HL-60 (cell line): ENCODE data around the gene GET3.

Source experiments
- DNase-seq, 2 experiments: peaks; one replicate each; pipeline ENCODE4 v3.0.0-alpha.2; 2010 to 2020; ENCODE audit warnings: low read depth in 1 of 2, low spot score in 1 of 2
- H3K27ac ChIP-seq: fragments of 250-450 bp; sonication (Bioruptor Pico); replicated peaks from 2 replicates; pipeline ENCODE4 v1.5.1; 2020; ENCODE audit warnings: mild to moderate bottlenecking, moderate library complexity
- H3K27me3 ChIP-seq: fragments of 250-450 bp; sonication (Bioruptor Pico); 2 replicates; pipeline ENCODE4 v1.5.1; 2021; ENCODE audit warnings: mild to moderate bottlenecking, moderate library complexity; ENCODE audit not compliant: insufficient read depth, poor library complexity, severe bottlenecking
- H3K4me3 ChIP-seq: replicated peaks from 2 replicates; pipeline ENCODE4 v1.5.1; 2011; ENCODE audit warnings: mild to moderate bottlenecking, control low read depth, low read length; ENCODE audit not compliant: insufficient read depth
- GABPA ChIP-seq: IDR thresholded peaks from 2 replicates; pipeline ENCODE4 v1.6.1; 2012; ENCODE audit warnings: low read depth
- POLR2AphosphoS5 ChIP-seq: IDR thresholded peaks from 2 replicates; pipeline ENCODE4 v1.6.1; 2012; ENCODE audit warnings: low read depth
- SPI1 ChIP-seq: IDR thresholded peaks from 2 replicates; pipeline ENCODE4 v1.6.1; 2012; ENCODE audit warnings: low read depth, mild to moderate bottlenecking, borderline replicate concordance
- TF ChIP-seq, protein P1 (sequence below): IDR thresholded peaks from one replicate; pipeline ENCODE4 v1.5.1; 2011; ENCODE audit warnings: low read length, control low read depth, inconsistent platforms; ENCODE audit not compliant: insufficient read depth
- TF ChIP-seq, protein P2 (sequence below): IDR thresholded peaks from 2 replicates; pipeline ENCODE4 v1.6.1; 2012; ENCODE audit warnings: low read depth; ENCODE audit not compliant: insufficient replicate concordance

The GET3 gene

DNA sequence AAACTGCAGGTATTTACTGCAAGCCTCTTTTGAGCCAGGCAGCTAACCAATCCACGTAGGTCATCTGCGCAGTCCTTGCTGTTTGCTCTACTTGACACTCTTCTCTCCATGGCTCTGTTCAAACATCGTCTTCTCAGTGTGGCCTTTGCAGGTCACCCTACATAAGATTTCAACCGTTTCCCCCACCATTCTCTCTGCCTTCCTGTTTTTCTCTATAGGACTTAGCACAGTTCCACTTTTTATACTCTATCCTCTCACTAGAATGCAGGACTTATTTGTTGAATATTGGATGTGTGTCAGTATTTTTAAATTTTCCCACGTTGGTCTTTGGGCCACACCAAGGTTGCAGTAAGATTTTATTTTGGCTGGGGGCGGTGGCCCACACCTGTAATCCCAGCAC is 39.2 kb upstream of the GET3 start:
- DNase-seq = peak in 1 of 2 experiments; percentile 37
- H3K4me3 ChIP-seq = no peak overlapping the region
- TF ChIP-seq SPI1 (peak; percentile 90), GABPA (no peak)
- H3K27ac ChIP-seq = peak overlapping the region; percentile 82
- no peaks in the 10 kb centered on the region for H3K27me3 ChIP-seq

DNA sequence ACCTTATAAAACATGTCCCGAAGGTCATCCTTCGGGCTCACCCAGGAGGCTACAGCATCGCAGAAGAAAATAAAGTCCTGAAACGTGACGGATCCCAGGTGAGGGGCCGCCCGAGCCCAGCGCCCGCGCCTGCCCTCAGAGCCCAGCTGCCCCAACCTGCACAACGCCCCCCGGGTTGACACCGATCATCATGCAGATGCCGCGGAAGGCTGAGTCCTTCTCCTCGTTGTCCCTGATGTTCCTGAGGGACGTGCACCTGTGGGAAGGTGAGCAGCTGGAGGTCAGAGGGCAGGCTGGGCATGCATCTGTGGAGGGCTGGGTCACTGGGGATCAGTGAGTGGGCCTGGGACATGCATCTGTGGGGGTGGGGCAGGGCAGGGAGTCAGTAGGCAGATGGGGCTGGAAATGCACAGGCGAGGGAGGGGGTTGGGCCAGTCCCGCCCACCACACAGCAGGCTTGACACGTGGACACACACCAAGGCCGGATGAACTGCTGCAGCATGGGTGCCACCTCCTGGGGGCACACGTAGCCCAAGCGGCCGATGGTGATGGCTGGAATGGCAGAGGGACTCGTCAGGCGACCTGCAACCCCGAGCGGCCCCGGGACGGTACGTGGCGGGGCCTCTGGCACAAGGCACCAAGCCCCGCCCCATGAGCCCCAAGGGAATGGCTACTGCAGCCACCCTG is 35.6 kb upstream of the GET3 start:
- no peak for DNase-seq
- H3K27ac ChIP-seq = no peak overlapping the region
- no peak overlapping the region for H3K4me3 ChIP-seq
- H3K27me3 ChIP-seq = no peaks in the 10 kb centered on the region
- TF ChIP-seq, protein P1, sequence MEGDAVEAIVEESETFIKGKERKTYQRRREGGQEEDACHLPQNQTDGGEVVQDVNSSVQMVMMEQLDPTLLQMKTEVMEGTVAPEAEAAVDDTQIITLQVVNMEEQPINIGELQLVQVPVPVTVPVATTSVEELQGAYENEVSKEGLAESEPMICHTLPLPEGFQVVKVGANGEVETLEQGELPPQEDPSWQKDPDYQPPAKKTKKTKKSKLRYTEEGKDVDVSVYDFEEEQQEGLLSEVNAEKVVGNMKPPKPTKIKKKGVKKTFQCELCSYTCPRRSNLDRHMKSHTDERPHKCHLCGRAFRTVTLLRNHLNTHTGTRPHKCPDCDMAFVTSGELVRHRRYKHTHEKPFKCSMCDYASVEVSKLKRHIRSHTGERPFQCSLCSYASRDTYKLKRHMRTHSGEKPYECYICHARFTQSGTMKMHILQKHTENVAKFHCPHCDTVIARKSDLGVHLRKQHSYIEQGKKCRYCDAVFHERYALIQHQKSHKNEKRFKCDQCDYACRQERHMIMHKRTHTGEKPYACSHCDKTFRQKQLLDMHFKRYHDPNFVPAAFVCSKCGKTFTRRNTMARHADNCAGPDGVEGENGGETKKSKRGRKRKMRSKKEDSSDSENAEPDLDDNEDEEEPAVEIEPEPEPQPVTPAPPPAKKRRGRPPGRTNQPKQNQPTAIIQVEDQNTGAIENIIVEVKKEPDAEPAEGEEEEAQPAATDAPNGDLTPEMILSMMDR = no peak
- no peak for TF ChIP-seq SPI1
- no peak; the same call in 1 of the 2 replicates for TF ChIP-seq POLR2AphosphoS5
- TF ChIP-seq, protein P2, sequence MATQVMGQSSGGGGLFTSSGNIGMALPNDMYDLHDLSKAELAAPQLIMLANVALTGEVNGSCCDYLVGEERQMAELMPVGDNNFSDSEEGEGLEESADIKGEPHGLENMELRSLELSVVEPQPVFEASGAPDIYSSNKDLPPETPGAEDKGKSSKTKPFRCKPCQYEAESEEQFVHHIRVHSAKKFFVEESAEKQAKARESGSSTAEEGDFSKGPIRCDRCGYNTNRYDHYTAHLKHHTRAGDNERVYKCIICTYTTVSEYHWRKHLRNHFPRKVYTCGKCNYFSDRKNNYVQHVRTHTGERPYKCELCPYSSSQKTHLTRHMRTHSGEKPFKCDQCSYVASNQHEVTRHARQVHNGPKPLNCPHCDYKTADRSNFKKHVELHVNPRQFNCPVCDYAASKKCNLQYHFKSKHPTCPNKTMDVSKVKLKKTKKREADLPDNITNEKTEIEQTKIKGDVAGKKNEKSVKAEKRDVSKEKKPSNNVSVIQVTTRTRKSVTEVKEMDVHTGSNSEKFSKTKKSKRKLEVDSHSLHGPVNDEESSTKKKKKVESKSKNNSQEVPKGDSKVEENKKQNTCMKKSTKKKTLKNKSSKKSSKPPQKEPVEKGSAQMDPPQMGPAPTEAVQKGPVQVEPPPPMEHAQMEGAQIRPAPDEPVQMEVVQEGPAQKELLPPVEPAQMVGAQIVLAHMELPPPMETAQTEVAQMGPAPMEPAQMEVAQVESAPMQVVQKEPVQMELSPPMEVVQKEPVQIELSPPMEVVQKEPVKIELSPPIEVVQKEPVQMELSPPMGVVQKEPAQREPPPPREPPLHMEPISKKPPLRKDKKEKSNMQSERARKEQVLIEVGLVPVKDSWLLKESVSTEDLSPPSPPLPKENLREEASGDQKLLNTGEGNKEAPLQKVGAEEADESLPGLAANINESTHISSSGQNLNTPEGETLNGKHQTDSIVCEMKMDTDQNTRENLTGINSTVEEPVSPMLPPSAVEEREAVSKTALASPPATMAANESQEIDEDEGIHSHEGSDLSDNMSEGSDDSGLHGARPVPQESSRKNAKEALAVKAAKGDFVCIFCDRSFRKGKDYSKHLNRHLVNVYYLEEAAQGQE = no peak

DNA sequence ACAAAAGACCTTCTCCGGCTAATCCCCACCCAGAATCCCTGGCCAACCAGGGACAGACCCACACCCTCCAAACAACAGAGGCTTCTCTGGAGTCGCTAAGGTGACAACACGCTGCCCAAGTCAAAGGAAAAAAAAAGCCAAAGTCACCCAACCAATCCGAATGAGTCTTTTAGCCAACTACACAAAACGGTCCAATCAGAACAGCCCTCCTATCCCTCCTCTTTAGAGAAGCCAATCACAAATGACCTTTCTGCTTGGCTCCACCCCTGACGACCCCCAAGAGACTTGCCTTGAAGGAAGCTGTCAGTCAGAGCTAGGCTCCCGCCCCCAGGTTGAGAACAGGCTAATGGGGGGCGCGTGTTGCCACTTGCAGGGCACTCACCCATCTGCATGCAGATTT is 34.3 kb upstream of the GET3 start:
- Histone ChIP-seq H3K27me3 (no peaks in the 10 kb centered on the region), H3K4me3 (no peak overlapping the region), H3K27ac (no peak overlapping the region)
- DNase-seq = no peak
- TF ChIP-seq, protein P2 = no peak
- peak; percentile 20; the same call in 1 of the 2 replicates for TF ChIP-seq POLR2AphosphoS5

DNA sequence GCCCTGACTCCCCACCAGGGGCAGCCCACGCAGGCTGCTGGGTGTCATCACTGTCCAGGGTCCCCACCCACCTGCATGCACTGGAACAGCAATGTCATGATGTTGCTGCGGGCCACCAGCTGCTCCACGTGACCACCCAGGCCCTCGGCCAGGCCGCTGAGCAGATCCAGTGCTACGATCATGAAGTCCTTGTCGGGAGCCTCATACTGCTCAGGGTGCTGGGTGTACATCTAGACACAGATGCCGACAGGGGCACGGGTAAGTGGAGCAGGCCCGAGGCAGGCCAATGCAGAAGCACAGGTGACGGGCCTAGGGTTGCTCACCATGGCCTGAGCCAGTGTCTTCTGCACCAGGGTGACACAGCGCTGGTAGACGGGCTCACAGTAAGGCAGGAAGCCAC is 32.1 kb upstream of the GET3 start:
- TF ChIP-seq GABPA = no peak
- no peak for TF ChIP-seq POLR2AphosphoS5
- TF ChIP-seq, protein P2 = no peak
- TF ChIP-seq, protein P1 = no peak
- TF ChIP-seq SPI1 = no peak
- no peak overlapping the region for H3K27ac ChIP-seq
- H3K4me3 ChIP-seq = no peak overlapping the region
- no peaks in the 10 kb centered on the region for H3K27me3 ChIP-seq
- DNase-seq = no peak
